Measurements from ENCODE around the gene CCDC102B. TPM values are rescaled to one million over a fixed set of nuclear protein-coding genes. Genes with fewer than 3 reads are reported as not detected.

The CCDC102B gene
- total and polyA plus RNA-seq, 2 of the 8 experiments (the other 6 are each of a cell fraction or from before 2014, with no cell fraction given) = 0.80 to 1.1 TPM

DNA sequence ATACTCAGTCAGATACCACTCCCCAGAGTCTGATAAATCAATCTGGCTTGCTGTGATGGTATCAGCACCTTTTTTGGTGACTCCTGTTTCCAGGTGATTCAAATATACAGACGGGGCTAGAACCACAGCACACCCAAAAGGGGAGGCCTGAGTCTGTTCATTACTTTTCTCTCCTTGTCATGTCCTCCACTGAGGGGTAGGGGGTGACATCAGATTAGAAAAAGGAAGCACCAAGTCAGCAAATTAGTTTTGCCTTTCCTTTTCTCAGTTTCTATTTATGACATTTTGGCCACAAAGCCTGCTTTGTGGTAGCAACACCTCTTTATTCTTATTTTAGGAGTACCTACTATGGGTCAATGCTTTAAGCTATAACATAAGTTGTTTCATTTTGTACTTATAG lies 127.4 kb downstream of the CCDC102B start:
- FAIRE-seq (peak; percentile 68), DNase-seq (ENCODE audit: low read depth in 1 of 2, low spot score in 2 of 2) (no peak)
- no peak overlapping the region for H2AFZ ChIP-seq (ENCODE audit: low read length)
- TF ChIP-seq KDM5A (IDR thresholded peaks at IDR 0.05; ENCODE audit: low read length) = no peak
- TF ChIP-seq EP300 (IDR thresholded peaks at IDR 0.05; ENCODE audit: borderline replicate concordance in 1 of 2, low read depth in 2 of 2, low read length in 2 of 2) = no peak
- TF ChIP-seq YY1 (IDR thresholded peaks at IDR 0.05; ENCODE audit: low read depth, low read length) = no peak
- no peak for TF ChIP-seq PHF8 (conservative IDR thresholded peaks at IDR 0.05; ENCODE audit: low read depth, low read length)
- no peak for TF ChIP-seq CTBP2 (IDR thresholded peaks at IDR 0.05; ENCODE audit: borderline replicate concordance, insufficient read depth, insufficient read length, low read length)
- TF ChIP-seq, protein P1, sequence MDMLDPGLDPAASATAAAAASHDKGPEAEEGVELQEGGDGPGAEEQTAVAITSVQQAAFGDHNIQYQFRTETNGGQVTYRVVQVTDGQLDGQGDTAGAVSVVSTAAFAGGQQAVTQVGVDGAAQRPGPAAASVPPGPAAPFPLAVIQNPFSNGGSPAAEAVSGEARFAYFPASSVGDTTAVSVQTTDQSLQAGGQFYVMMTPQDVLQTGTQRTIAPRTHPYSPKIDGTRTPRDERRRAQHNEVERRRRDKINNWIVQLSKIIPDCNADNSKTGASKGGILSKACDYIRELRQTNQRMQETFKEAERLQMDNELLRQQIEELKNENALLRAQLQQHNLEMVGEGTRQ (IDR thresholded peaks at IDR 0.05; ENCODE audit: low read length) = no peak
- TF ChIP-seq BACH1 (IDR thresholded peaks at IDR 0.05; ENCODE audit: low read length) = no peak
- no peak for TF ChIP-seq RBBP5 (IDR thresholded peaks at IDR 0.05; ENCODE audit: borderline replicate concordance, low read depth, low read length)
- TF ChIP-seq SP4 (IDR thresholded peaks at IDR 0.05; ENCODE audit: low read length) = no peak
- no peak for TF ChIP-seq POLR2A (IDR thresholded peaks at IDR 0.05; ENCODE audit: control extremely low read depth in 1 of 2, low read depth in 2 of 2, low read length in 2 of 2)
- no peak for TF ChIP-seq SRF (IDR thresholded peaks at IDR 0.05; ENCODE audit: low read depth, low read length)
- TF ChIP-seq JUN (IDR thresholded peaks at IDR 0.05; ENCODE audit: low read depth, low read length) = no peak
- TF ChIP-seq TAF7 (optimal IDR thresholded peaks at IDR 0.05; ENCODE audit: borderline replicate concordance, low read depth, low read length) = no peak
- no peak for TF ChIP-seq BRCA1 (IDR thresholded peaks at IDR 0.05; ENCODE audit: low read depth, low read length)

More for the DNA sequence above, 127.4 kb downstream of the CCDC102B start:
- H3K79me1 ChIP-seq (ENCODE audit: low read depth, low read length) = no peaks in the 10 kb centered on the region
- H2AK5ac ChIP-seq (ENCODE audit: low read depth, low read length) = no peak overlapping the region
- no peak overlapping the region for H3K4ac ChIP-seq (replicated peaks; ENCODE audit: insufficient read length, low read depth, low read length)
- no peaks in the 10 kb centered on the region for H3K23me2 ChIP-seq (ENCODE audit: low read depth, low read length)
- H3K14ac ChIP-seq (ENCODE audit: insufficient read length) = no peak overlapping the region
- H3K9me3 ChIP-seq (ENCODE audit: insufficient read depth in 2 of 2, low read depth in 1 of 2, low read length in 1 of 2) = no peaks in the 10 kb centered on the region
- H3K23ac ChIP-seq (ENCODE audit: insufficient read length) = no peak overlapping the region
- H3K27ac ChIP-seq (ENCODE audit: low read depth, low read length) = no peak overlapping the region
- H4K5ac ChIP-seq (ENCODE audit: insufficient read length, low read depth, low read length) = no peak overlapping the region
- 45% methylated on average over 1 of the region's 1 CpG; no CpG with 5 or more reads in 1 of the 2 experiments for WGBS, 2 experiments (ENCODE audit: extremely low coverage in 1 of 2, insufficient coverage in 1 of 2, insufficient read length in 1 of 2, insufficient replicate concordance in 2 of 2, low coverage in 1 of 2, low lambda C conversion rate in 2 of 2, missing lambda C conversion rate in 1 of 2)
- no peak overlapping the region for H4K8ac ChIP-seq (ENCODE audit: extremely low read depth, insufficient read depth, low read length)
- H4K91ac ChIP-seq (replicated peaks; ENCODE audit: insufficient read length, low read length) = no peak overlapping the region
- H3K9ac ChIP-seq (replicated peaks in 1 of 4; ENCODE audit: extremely low read depth in 1 of 4, low read depth in 3 of 4, low read length in 3 of 4) = no peak overlapping the region
- no peaks in the 10 kb centered on the region for H3K36me3 ChIP-seq (ENCODE audit: control insufficient read depth in 2 of 4, insufficient read depth in 4 of 4, low read length in 3 of 4)
- H3K4me1 ChIP-seq (replicated peaks in 1 of 4; ENCODE audit: control insufficient read depth in 3 of 4, insufficient read depth in 4 of 4, low read length in 3 of 4) = peaks cover 0 to 5% (median 1%) of the 10 kb centered on the region in 4 experiments; a peak in 4 of 7 replicates
- no peak overlapping the region for H3K4me2 ChIP-seq (ENCODE audit: insufficient read depth in 1 of 2, low read depth in 2 of 2, low read length in 2 of 2)
- H2BK20ac ChIP-seq (ENCODE audit: low read length) = no peak overlapping the region
- H3K18ac ChIP-seq (ENCODE audit: extremely low read depth, low read length) = no peak overlapping the region
- no peaks in the 10 kb centered on the region; a peak in 1 of 4 replicates for H3K79me2 ChIP-seq (ENCODE audit: control insufficient read depth in 1 of 2, insufficient read depth in 2 of 2, low read length in 2 of 2)
- H3K4me3 ChIP-seq (ENCODE audit: extremely low read depth in 1 of 4, insufficient read depth in 2 of 4, low read depth in 3 of 4, low read length in 4 of 4) = no peak overlapping the region
- H2BK12ac ChIP-seq (ENCODE audit: low read depth, low read length) = no peak overlapping the region
- H3K56ac ChIP-seq (replicated peaks; ENCODE audit: insufficient read length, low read depth, low read length) = no peak overlapping the region
- H2BK120ac ChIP-seq (replicated peaks; ENCODE audit: low read depth, low read length) = no peak overlapping the region
- H2BK15ac ChIP-seq (ENCODE audit: low read length) = no peak overlapping the region
- ChIA-PET CTCF (ENCODE audit: partially characterized antibody) (interaction anchor here (0.6 to 1.6 kb wide), 20 partner anchors 8 to 1241 kb away, joined by 3 to 7 read pairs (median 3); no protein-coding TSS in a partner anchor), POLR2A (ENCODE audit: partially characterized antibody) (no interaction called here)
- H4K20me1 ChIP-seq (replicated peaks in 1 of 2; ENCODE audit: control insufficient read depth in 1 of 2, insufficient read depth in 2 of 2, low read length in 2 of 2) = no peaks in the 10 kb centered on the region
- no peaks in the 10 kb centered on the region for H3K27me3 ChIP-seq (replicated peaks in 1 of 4; ENCODE audit: control insufficient read depth in 3 of 4, extremely low read depth in 1 of 4, insufficient read depth in 3 of 4, low read length in 3 of 4)
- no peak overlapping the region for H2BK5ac ChIP-seq (ENCODE audit: low read depth, low read length)
